ENCODE results near the gene HOXA11. TPM values are rescaled to one million over a fixed set of nuclear protein-coding genes. Genes with fewer than 3 reads are reported as not detected.

HOXA11 gene
- total and polyA plus RNA-seq, 4 donors = not detected

- H3K9ac ChIP-seq (ENCODE audit: low read depth in 1 of 2, low read length in 2 of 2) = no peak overlapping the region
- H3K27ac ChIP-seq (ENCODE audit: low read depth in 1 of 2, low read length in 2 of 2) = no peak overlapping the region
These were observed 15.2 kb downstream of the HOXA11 start for GRCh38 chr7:27169658-27170425.

DNA sequence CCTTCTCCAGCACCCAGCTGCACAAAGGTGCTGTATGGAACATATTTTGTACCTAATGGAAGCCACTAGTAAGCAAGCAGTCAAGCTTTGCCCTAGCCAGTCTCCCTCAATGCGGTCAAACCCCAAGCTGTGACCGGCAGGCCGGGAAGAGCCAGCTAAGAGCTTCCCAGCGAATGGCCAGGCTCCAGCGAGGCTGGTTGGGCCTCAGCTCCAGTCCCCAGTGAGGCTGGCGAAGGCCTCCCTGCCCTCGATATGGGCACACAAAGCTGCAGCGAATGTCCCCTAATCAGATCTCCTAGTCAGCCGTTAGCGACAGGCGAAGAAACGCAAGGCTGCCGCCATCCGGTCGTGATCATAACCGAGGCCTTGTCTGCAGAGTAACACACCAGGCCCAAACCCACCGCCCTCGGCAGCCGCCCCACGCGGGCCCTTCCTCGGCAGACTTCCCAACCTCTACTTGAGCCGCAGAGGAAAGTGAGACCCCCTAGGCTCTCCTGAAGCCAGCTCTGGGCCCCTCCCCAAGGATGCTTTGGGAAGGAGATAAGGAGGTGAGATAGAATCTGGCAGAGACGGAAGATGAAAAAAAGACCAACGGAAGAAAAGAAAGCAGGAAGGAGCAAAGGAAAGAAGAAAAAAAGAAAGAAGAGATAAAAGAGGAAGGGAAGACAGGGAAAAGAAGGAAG lies 16.6 kb downstream of the HOXA11 start:
- TF ChIP-seq, protein P1, sequence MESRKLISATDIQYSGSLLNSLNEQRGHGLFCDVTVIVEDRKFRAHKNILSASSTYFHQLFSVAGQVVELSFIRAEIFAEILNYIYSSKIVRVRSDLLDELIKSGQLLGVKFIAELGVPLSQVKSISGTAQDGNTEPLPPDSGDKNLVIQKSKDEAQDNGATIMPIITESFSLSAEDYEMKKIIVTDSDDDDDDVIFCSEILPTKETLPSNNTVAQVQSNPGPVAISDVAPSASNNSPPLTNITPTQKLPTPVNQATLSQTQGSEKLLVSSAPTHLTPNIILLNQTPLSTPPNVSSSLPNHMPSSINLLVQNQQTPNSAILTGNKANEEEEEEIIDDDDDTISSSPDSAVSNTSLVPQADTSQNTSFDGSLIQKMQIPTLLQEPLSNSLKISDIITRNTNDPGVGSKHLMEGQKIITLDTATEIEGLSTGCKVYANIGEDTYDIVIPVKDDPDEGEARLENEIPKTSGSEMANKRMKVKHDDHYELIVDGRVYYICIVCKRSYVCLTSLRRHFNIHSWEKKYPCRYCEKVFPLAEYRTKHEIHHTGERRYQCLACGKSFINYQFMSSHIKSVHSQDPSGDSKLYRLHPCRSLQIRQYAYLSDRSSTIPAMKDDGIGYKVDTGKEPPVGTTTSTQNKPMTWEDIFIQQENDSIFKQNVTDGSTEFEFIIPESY (IDR thresholded peaks at IDR 0.05) = no peak
- TF ChIP-seq FOXA1 (IDR thresholded peaks at IDR 0.05) (no peak), RAD21 (IDR thresholded peaks at IDR 0.05) (no peak), GABPA (IDR thresholded peaks at IDR 0.05 in 1 of 2, conservative IDR thresholded peaks at IDR 0.05 in 1 of 2) (no peak), EGR1 (IDR thresholded peaks at IDR 0.05; ENCODE audit: low read depth in 2 of 2) (no peak), HNF4G (IDR thresholded peaks at IDR 0.05) (no peak), TAF1 (conservative IDR thresholded peaks at IDR 0.05) (no peak)
- TF ChIP-seq, protein P2, sequence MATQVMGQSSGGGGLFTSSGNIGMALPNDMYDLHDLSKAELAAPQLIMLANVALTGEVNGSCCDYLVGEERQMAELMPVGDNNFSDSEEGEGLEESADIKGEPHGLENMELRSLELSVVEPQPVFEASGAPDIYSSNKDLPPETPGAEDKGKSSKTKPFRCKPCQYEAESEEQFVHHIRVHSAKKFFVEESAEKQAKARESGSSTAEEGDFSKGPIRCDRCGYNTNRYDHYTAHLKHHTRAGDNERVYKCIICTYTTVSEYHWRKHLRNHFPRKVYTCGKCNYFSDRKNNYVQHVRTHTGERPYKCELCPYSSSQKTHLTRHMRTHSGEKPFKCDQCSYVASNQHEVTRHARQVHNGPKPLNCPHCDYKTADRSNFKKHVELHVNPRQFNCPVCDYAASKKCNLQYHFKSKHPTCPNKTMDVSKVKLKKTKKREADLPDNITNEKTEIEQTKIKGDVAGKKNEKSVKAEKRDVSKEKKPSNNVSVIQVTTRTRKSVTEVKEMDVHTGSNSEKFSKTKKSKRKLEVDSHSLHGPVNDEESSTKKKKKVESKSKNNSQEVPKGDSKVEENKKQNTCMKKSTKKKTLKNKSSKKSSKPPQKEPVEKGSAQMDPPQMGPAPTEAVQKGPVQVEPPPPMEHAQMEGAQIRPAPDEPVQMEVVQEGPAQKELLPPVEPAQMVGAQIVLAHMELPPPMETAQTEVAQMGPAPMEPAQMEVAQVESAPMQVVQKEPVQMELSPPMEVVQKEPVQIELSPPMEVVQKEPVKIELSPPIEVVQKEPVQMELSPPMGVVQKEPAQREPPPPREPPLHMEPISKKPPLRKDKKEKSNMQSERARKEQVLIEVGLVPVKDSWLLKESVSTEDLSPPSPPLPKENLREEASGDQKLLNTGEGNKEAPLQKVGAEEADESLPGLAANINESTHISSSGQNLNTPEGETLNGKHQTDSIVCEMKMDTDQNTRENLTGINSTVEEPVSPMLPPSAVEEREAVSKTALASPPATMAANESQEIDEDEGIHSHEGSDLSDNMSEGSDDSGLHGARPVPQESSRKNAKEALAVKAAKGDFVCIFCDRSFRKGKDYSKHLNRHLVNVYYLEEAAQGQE (IDR thresholded peaks at IDR 0.05) = no peak
- Histone ChIP-seq H3K4me3 (ENCODE audit: low read depth in 1 of 3, low read length in 3 of 3) (no peak overlapping the region), H3K4me1 (ENCODE audit: control insufficient read depth in 4 of 4, insufficient read depth in 4 of 4, low read length in 3 of 4) (peaks cover 7 to 20% (median 10%) of the 10 kb centered on the region in 4 donors), H3K27me3 (ENCODE audit: control insufficient read depth in 4 of 4, insufficient read depth in 4 of 4, low read length in 3 of 4) (peaks cover 7 to 61% (median 29%) of the 10 kb centered on the region in 4 donors), H3K36me3 (ENCODE audit: control insufficient read depth in 4 of 4, insufficient read depth in 3 of 4, low read depth in 1 of 4, low read length in 3 of 4) (no peaks in the 10 kb centered on the region), H3K9me3 (ENCODE audit: control insufficient read depth in 4 of 4, low read length in 3 of 4) (peaks cover 0 to 13% (median under 1%) of the 10 kb centered on the region in 4 donors), H3K9ac (ENCODE audit: low read depth in 1 of 2, low read length in 2 of 2) (no peak overlapping the region), H3K27ac (ENCODE audit: low read depth in 1 of 2, low read length in 2 of 2) (no peak overlapping the region)
- 11% methylated on average over 25 of the region's 25 CpGs for WGBS
- DNase-seq (ENCODE audit: low spot score) = no peak

More at GRCh38 chr7:27169658-27170425, 15.2 kb downstream of the HOXA11 start:
- H3K9me3 ChIP-seq (ENCODE audit: control insufficient read depth in 4 of 4, low read length in 3 of 4) = peaks cover 0 to 9% (median under 1%) of the 10 kb centered on the region in 4 donors
- H3K4me1 ChIP-seq (ENCODE audit: control insufficient read depth in 4 of 4, insufficient read depth in 4 of 4, low read length in 3 of 4) = peaks cover 9 to 18% (median 15%) of the 10 kb centered on the region in 4 donors
- no peaks in the 10 kb centered on the region for H3K36me3 ChIP-seq (ENCODE audit: control insufficient read depth in 4 of 4, insufficient read depth in 3 of 4, low read depth in 1 of 4, low read length in 3 of 4)
- DNase-seq (ENCODE audit: low spot score) = no peak
- peaks cover 15 to 58% (median 28%) of the 10 kb centered on the region in 4 donors for H3K27me3 ChIP-seq (ENCODE audit: control insufficient read depth in 4 of 4, insufficient read depth in 4 of 4, low read length in 3 of 4)
- 5% methylated on average over 46 of the region's 46 CpGs for WGBS
- no peak for TF ChIP-seq TAF1 (conservative IDR thresholded peaks at IDR 0.05)
- no peak for TF ChIP-seq FOXA2 (IDR thresholded peaks at IDR 0.05)
- no peak for TF ChIP-seq HNF4A (conservative IDR thresholded peaks at IDR 0.05)
- no peak for TF ChIP-seq ATF3 (IDR thresholded peaks at IDR 0.05)
- TF ChIP-seq, protein P1 (IDR thresholded peaks at IDR 0.05) = no peak
- TF ChIP-seq HNF4G (IDR thresholded peaks at IDR 0.05) = no peak
- TF ChIP-seq, protein P2 (IDR thresholded peaks at IDR 0.05) = no peak
- TF ChIP-seq YY1 (IDR thresholded peaks at IDR 0.05) = no peak
- TF ChIP-seq MAX (IDR thresholded peaks at IDR 0.05) = no peak
- TF ChIP-seq GABPA (IDR thresholded peaks at IDR 0.05 in 1 of 2, conservative IDR thresholded peaks at IDR 0.05 in 1 of 2) = no peak
- no peak for TF ChIP-seq RAD21 (IDR thresholded peaks at IDR 0.05)
- H3K4me3 ChIP-seq (ENCODE audit: low read depth in 1 of 3, low read length in 3 of 3) = no peak overlapping the region
